ENCODE measurements around the gene TREH.
"Not testable (repeated sequence)": the region's sequence is repeated elsewhere in the genome, so short reads cannot be mapped to it uniquely, and the experiment has no call there.

DNA sequence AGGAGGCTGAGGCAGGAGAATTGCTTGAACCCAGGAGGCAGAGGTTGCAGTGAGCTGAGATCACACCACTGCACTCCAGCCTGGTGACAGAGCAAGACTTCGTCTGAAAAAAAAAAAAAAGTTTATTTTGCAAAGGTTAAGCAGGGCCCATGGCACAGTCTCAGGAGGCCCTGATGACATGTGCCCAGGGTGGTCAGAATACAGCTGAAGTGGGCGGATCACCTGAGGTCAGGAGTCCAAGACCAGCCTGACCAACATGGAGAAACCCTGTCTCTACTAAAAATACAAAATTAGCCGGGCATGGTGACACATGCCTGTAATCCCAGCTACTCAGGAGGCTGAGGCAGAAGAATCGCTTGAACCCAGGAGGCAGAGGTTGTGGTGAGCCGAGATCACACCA lies 35.0 kb upstream of the TREH start:
- TF ChIP-seq, protein P1, sequence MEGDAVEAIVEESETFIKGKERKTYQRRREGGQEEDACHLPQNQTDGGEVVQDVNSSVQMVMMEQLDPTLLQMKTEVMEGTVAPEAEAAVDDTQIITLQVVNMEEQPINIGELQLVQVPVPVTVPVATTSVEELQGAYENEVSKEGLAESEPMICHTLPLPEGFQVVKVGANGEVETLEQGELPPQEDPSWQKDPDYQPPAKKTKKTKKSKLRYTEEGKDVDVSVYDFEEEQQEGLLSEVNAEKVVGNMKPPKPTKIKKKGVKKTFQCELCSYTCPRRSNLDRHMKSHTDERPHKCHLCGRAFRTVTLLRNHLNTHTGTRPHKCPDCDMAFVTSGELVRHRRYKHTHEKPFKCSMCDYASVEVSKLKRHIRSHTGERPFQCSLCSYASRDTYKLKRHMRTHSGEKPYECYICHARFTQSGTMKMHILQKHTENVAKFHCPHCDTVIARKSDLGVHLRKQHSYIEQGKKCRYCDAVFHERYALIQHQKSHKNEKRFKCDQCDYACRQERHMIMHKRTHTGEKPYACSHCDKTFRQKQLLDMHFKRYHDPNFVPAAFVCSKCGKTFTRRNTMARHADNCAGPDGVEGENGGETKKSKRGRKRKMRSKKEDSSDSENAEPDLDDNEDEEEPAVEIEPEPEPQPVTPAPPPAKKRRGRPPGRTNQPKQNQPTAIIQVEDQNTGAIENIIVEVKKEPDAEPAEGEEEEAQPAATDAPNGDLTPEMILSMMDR (IDR thresholded peaks at IDR 0.05): not testable (repeated sequence)
- TF ChIP-seq POLR2AphosphoS5 (IDR thresholded peaks at IDR 0.05): not testable (repeated sequence)

All from esophagus muscularis mucosa (tissue), 3 donors.